ENCODE results near the gene USP24. TPM values are rescaled to one million over a fixed set of nuclear protein-coding genes. Genes with fewer than 3 reads are reported as not detected.
A peak's percentile ranks its signal among the peaks of the same experiment; 100 is the strongest.

USP24 gene
- total RNA-seq, 2 donors from 2014 or later: 31.8 to 34.9 TPM

- DNase-seq: no peak
- Histone ChIP-seq H3K4me1 (no peaks in the 10 kb centered on the region), H3K36me3 (peaks cover 2% of the 10 kb centered on the region)
These were observed 64.1 kb downstream of the USP24 start for GRCh38 chr1:55150880-55151588.

DNA sequence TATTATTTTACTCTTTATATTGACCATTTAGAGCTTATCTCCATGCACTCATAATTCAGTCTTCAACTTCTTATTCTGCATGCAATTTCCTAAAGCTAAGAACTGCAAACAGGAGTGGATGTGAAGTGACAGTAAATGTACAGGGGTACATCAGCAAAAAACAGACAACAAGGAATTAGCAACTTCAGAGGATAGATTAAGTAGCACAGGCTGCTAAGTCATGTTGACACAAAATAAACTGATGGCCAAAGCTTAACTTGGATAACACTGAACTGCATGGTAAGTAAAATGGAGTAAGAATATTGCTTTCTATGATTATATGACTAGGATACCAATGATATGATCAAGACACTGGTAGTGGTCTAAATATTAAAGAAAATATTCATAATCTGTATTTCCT, 66.5 kb downstream of the USP24 start:
- no peak overlapping the region for H3K9ac ChIP-seq (ENCODE audit: low read depth in 2 of 2, low read length in 2 of 2)
- H3K9me3 ChIP-seq: no peaks in the 10 kb centered on the region
- DNase-seq: no peak
- H3K27ac ChIP-seq: no peak overlapping the region
- H3K27me3 ChIP-seq: no peaks in the 10 kb centered on the region
- TF ChIP-seq CTCF (IDR thresholded peaks at IDR 0.05): no peak
- no peak overlapping the region for H3K4me3 ChIP-seq
- H3K36me3 ChIP-seq: peaks cover 2% of the 10 kb centered on the region
- intact Hi-C loops (cut with DNase I): loop anchor here (10.0 kb wide), 1 partner anchor 66 kb away; the partner anchor contains the start of gene USP24
- H3K4me1 ChIP-seq: no peaks in the 10 kb centered on the region

More at GRCh38 chr1:55150880-55151588, 64.1 kb downstream of the USP24 start:
- Histone ChIP-seq H3K9ac (ENCODE audit: low read depth in 2 of 2, low read length in 2 of 2) (no peak overlapping the region), H3K4me3 (no peak overlapping the region), H3K27me3 (no peaks in the 10 kb centered on the region), H3K27ac (no peak overlapping the region), H3K9me3 (no peaks in the 10 kb centered on the region)
- intact Hi-C loops (cut with DNase I): no loop called here
- no peak for TF ChIP-seq CTCF (IDR thresholded peaks at IDR 0.05)

- no peaks in the 10 kb centered on the region for H3K9me3 ChIP-seq
- H3K4me1 ChIP-seq: no peaks in the 10 kb centered on the region
- H3K27ac ChIP-seq: no peak overlapping the region
- H3K27me3 ChIP-seq: no peaks in the 10 kb centered on the region
- no peak overlapping the region for H3K9ac ChIP-seq (ENCODE audit: low read depth in 2 of 2, low read length in 2 of 2)
- H3K4me3 ChIP-seq: no peak overlapping the region
- TF ChIP-seq CTCF (IDR thresholded peaks at IDR 0.05): no peak
- H3K36me3 ChIP-seq: peaks cover 2% of the 10 kb centered on the region
- intact Hi-C loops (cut with DNase I): loop anchor here (10.0 kb wide), 1 partner anchor 67 kb away; the partner anchor contains the start of gene USP24
- DNase-seq: no peak
These were observed 67.6 kb downstream of the USP24 start for GRCh38 chr1:55147524-55147923.

DNA sequence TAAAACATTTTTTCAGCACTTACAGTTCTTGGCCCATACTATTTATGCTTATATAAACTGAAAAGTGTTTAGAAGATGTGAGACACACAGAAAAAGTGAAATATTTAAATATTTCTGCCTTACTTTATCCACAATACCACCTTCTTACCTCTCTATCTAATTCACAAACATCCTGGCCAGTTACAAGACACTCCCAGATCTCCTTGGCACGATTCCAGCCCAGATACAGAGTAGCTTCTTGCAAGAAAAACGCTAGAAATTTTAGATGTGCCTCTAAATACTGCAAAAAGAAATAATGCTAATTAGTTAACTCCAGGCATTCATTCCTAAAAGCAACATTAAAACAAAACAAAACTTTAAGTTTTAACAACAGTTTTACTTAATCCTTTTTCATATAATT, 68.4 kb downstream of the USP24 start:
- no peak for TF ChIP-seq CTCF (IDR thresholded peaks at IDR 0.05)
- DNase-seq: peak; percentile 41
- intact Hi-C loops (cut with DNase I): loop anchor here (10.0 kb wide), 1 partner anchor 68 kb away; the partner anchor contains the start of gene USP24

GRCh38 chr1:55144886-55145285, 70.3 kb downstream of the USP24 start:
- H3K27ac ChIP-seq: no peak overlapping the region
- no peak overlapping the region for H3K9ac ChIP-seq (ENCODE audit: low read depth in 2 of 2, low read length in 2 of 2)
- no peaks in the 10 kb centered on the region for H3K4me1 ChIP-seq
- DNase-seq: no peak
- no peak for TF ChIP-seq CTCF (IDR thresholded peaks at IDR 0.05)
- H3K27me3 ChIP-seq: no peaks in the 10 kb centered on the region
- no peak overlapping the region for H3K4me3 ChIP-seq
- intact Hi-C loops (cut with DNase I): loop anchor here (10.0 kb wide), 1 partner anchor 70 kb away; the partner anchor contains the start of gene USP24
- peaks cover 2% of the 10 kb centered on the region for H3K36me3 ChIP-seq
- H3K9me3 ChIP-seq: no peaks in the 10 kb centered on the region

More for the DNA sequence above, 68.4 kb downstream of the USP24 start:
- Histone ChIP-seq H3K27me3 (no peaks in the 10 kb centered on the region), H3K4me1 (no peaks in the 10 kb centered on the region), H3K27ac (no peak overlapping the region), H3K9me3 (no peaks in the 10 kb centered on the region), H3K9ac (ENCODE audit: low read depth in 2 of 2, low read length in 2 of 2) (no peak overlapping the region), H3K4me3 (no peak overlapping the region), H3K36me3 (peaks cover 2% of the 10 kb centered on the region)

All from colonic mucosa (tissue), 4 donors.